Central memory CD8-positive, alpha-beta T cell (primary cell): ENCODE measurements around the gene SLC35F3.

Experiments used
- ATAC-seq: fragments of 150-1000 bp; cut with Tn5 transposase; replicated peaks from 2 replicates; pipeline ENCODE4 v1.10.0; 2022; ENCODE audit warnings: mild to moderate bottlenecking, moderate FRiP score, moderate number of reproducible peaks; ENCODE audit not compliant: poor library complexity, severe bottlenecking; ENCODE audit errors: extremely low read depth
- DNase-seq, 2 donors: peaks; one replicate each; pipeline ENCODE4 v3.0.0; 2021; ENCODE audit warnings: low spot score in 2 of 2
- H3K27ac Mint-ChIP-seq: one replicate; pipeline ENCODE4 v1.8.0; 2022; ENCODE audit warnings: low read depth, mild to moderate bottlenecking, moderate library complexity, mixed read lengths
- H3K27me3 Mint-ChIP-seq: one replicate; pipeline ENCODE4 v1.8.0; 2022; ENCODE audit warnings: mixed read lengths
- H3K36me3 Mint-ChIP-seq: one replicate; pipeline ENCODE4 v1.8.0; 2022; ENCODE audit warnings: mild to moderate bottlenecking, moderate library complexity, mixed read lengths; ENCODE audit not compliant: insufficient read depth
- H3K4me1 Mint-ChIP-seq: one replicate; pipeline ENCODE4 v1.8.0; 2022; ENCODE audit warnings: mixed read lengths
- H3K4me3 Mint-ChIP-seq: one replicate; pipeline ENCODE4 v1.8.0; 2022; ENCODE audit warnings: mild to moderate bottlenecking, moderate library complexity, mixed read lengths
- H3K9me3 Mint-ChIP-seq: one replicate; pipeline ENCODE4 v1.8.0; 2022; ENCODE audit warnings: mixed read lengths

The SLC35F3 gene

GRCh38 chr1:234125714-234126113 is 221.2 kb downstream of the SLC35F3 start:
- DNase-seq = no peak
- Mint-ChIP-seq H3K9me3 (peaks cover 5% of the 10 kb centered on the region), H3K4me1 (no peaks in the 10 kb centered on the region), H3K36me3 (no peaks in the 10 kb centered on the region), H3K27me3 (peaks cover 10% of the 10 kb centered on the region), H3K27ac (no peak overlapping the region), H3K4me3 (no peak overlapping the region)
- ATAC-seq = no peak

GRCh38 chr1:234127026-234127671 is 222.7 kb downstream of the SLC35F3 start:
- Mint-ChIP-seq H3K27me3 (peaks cover 19% of the 10 kb centered on the region), H3K9me3 (peaks cover 5% of the 10 kb centered on the region), H3K4me1 (no peaks in the 10 kb centered on the region), H3K36me3 (no peaks in the 10 kb centered on the region), H3K27ac (no peak overlapping the region), H3K4me3 (no peak overlapping the region)
- ATAC-seq = no peak
- DNase-seq = no peak

GRCh38 chr1:234132795-234133194 is 228.3 kb downstream of the SLC35F3 start:
- DNase-seq = no peak
- Mint-ChIP-seq H3K9me3 (no peaks in the 10 kb centered on the region), H3K4me1 (no peaks in the 10 kb centered on the region), H3K4me3 (no peak overlapping the region), H3K36me3 (no peaks in the 10 kb centered on the region), H3K27ac (no peak overlapping the region), H3K27me3 (peaks cover 29% of the 10 kb centered on the region)
- ATAC-seq = no peak

GRCh38 chr1:234134878-234135277 is 230.4 kb downstream of the SLC35F3 start:
- DNase-seq (no peak), ATAC-seq (no peak)
- H3K36me3 Mint-ChIP-seq = no peaks in the 10 kb centered on the region
- H3K27ac Mint-ChIP-seq = no peak overlapping the region
- no peaks in the 10 kb centered on the region for H3K9me3 Mint-ChIP-seq
- peaks cover 32% of the 10 kb centered on the region for H3K27me3 Mint-ChIP-seq
- no peak overlapping the region for H3K4me3 Mint-ChIP-seq
- no peaks in the 10 kb centered on the region for H3K4me1 Mint-ChIP-seq

- no peak overlapping the region for H3K27ac Mint-ChIP-seq
- peaks cover 32% of the 10 kb centered on the region for H3K27me3 Mint-ChIP-seq
- DNase-seq (no peak), ATAC-seq (no peak)
- no peaks in the 10 kb centered on the region for H3K9me3 Mint-ChIP-seq
- H3K4me3 Mint-ChIP-seq = no peak overlapping the region
- H3K4me1 Mint-ChIP-seq = no peaks in the 10 kb centered on the region
- H3K36me3 Mint-ChIP-seq = no peaks in the 10 kb centered on the region
These were observed 231.0 kb downstream of the SLC35F3 start for GRCh38 chr1:234135501-234135900.

GRCh38 chr1:234136073-234136472 is 231.6 kb downstream of the SLC35F3 start:
- DNase-seq (no peak), ATAC-seq (no peak)
- Mint-ChIP-seq H3K9me3 (no peaks in the 10 kb centered on the region), H3K27me3 (peaks cover 28% of the 10 kb centered on the region), H3K4me1 (no peaks in the 10 kb centered on the region), H3K4me3 (no peak overlapping the region), H3K36me3 (no peaks in the 10 kb centered on the region), H3K27ac (peak overlapping the region; percentile 16)

- Mint-ChIP-seq H3K9me3 (no peaks in the 10 kb centered on the region), H3K4me3 (no peak overlapping the region), H3K27ac (no peak overlapping the region), H3K27me3 (peaks cover 32% of the 10 kb centered on the region), H3K4me1 (no peaks in the 10 kb centered on the region), H3K36me3 (no peaks in the 10 kb centered on the region)
- DNase-seq = no peak
- ATAC-seq = no peak
These were observed 235.5 kb downstream of the SLC35F3 start for GRCh38 chr1:234139966-234140365.

GRCh38 chr1:234140388-234140787 is 235.9 kb downstream of the SLC35F3 start:
- DNase-seq = no peak
- no peak overlapping the region for H3K4me3 Mint-ChIP-seq
- H3K4me1 Mint-ChIP-seq = no peaks in the 10 kb centered on the region
- no peaks in the 10 kb centered on the region for H3K9me3 Mint-ChIP-seq
- no peak overlapping the region for H3K27ac Mint-ChIP-seq
- H3K27me3 Mint-ChIP-seq = peaks cover 37% of the 10 kb centered on the region
- no peak for ATAC-seq
- H3K36me3 Mint-ChIP-seq = no peaks in the 10 kb centered on the region

GRCh38 chr1:234141006-234141405 is 236.5 kb downstream of the SLC35F3 start:
- Mint-ChIP-seq H3K4me1 (no peaks in the 10 kb centered on the region), H3K4me3 (no peak overlapping the region), H3K36me3 (no peaks in the 10 kb centered on the region), H3K27me3 (peaks cover 43% of the 10 kb centered on the region), H3K27ac (no peak overlapping the region), H3K9me3 (no peaks in the 10 kb centered on the region)
- DNase-seq (no peak), ATAC-seq (no peak)

GRCh38 chr1:234143681-234144080 is 239.2 kb downstream of the SLC35F3 start:
- Mint-ChIP-seq H3K9me3 (no peaks in the 10 kb centered on the region), H3K4me3 (no peak overlapping the region), H3K4me1 (peaks cover 4% of the 10 kb centered on the region), H3K36me3 (no peaks in the 10 kb centered on the region), H3K27me3 (peaks cover 48% of the 10 kb centered on the region), H3K27ac (no peak overlapping the region)
- ATAC-seq = no peak
- DNase-seq = no peak

GRCh38 chr1:234144901-234145300 is 240.4 kb downstream of the SLC35F3 start:
- no peak overlapping the region for H3K27ac Mint-ChIP-seq
- no peaks in the 10 kb centered on the region for H3K9me3 Mint-ChIP-seq
- no peaks in the 10 kb centered on the region for H3K36me3 Mint-ChIP-seq
- peaks cover 5% of the 10 kb centered on the region for H3K4me1 Mint-ChIP-seq
- no peak for ATAC-seq
- no peak overlapping the region for H3K4me3 Mint-ChIP-seq
- peaks cover 61% of the 10 kb centered on the region for H3K27me3 Mint-ChIP-seq
- DNase-seq = no peak

GRCh38 chr1:234148350-234148749 is 243.9 kb downstream of the SLC35F3 start:
- Mint-ChIP-seq H3K4me1 (peaks cover 5% of the 10 kb centered on the region), H3K27ac (no peak overlapping the region), H3K27me3 (peaks cover 75% of the 10 kb centered on the region), H3K9me3 (no peaks in the 10 kb centered on the region), H3K36me3 (no peaks in the 10 kb centered on the region), H3K4me3 (no peak overlapping the region)
- ATAC-seq = no peak
- no peak for DNase-seq

- H3K27ac Mint-ChIP-seq = no peak overlapping the region
- no peaks in the 10 kb centered on the region for H3K9me3 Mint-ChIP-seq
- H3K4me1 Mint-ChIP-seq = peaks cover 5% of the 10 kb centered on the region
- no peak overlapping the region for H3K4me3 Mint-ChIP-seq
- DNase-seq (no peak), ATAC-seq (no peak)
- H3K36me3 Mint-ChIP-seq = no peaks in the 10 kb centered on the region
- H3K27me3 Mint-ChIP-seq = peaks cover 70% of the 10 kb centered on the region
These were observed 244.3 kb downstream of the SLC35F3 start for GRCh38 chr1:234148816-234149215.
